Pancreas (tissue), 10 donors: Measurements from ENCODE around the gene PPP2R2B. TPM values are rescaled to one million over a fixed set of nuclear protein-coding genes. Genes with fewer than 3 reads are reported as not detected.

ENCODE experiments used
- ATAC-seq, 4 donors: fragments of 200-7000 bp; cut with Tn5 transposase; one replicate each; pipeline versions ENCODE4 v1.8.0 to v1.9.1; 2020; ENCODE audit warnings: mild to moderate bottlenecking in 4 of 4, moderate library complexity in 4 of 4
- DNase-seq, 6 donors: peaks; one replicate each; pipeline ENCODE4 v3.0.0-alpha.2; 2020
- FAIRE-seq: peaks from 2 replicates; lab custom pipeline; 2012; peaks lifted over from hg19 to GRCh38; lab: Jason Lieb, UNC
- H3K27ac ChIP-seq, 4 donors: fragments of 200-600 bp; sonication (generic); 1 replicate in 3 of 4; 2 replicates in 1 of 4; pipeline versions ENCODE4 v1.5.0 to v1.8.0; 2020
- H3K27me3 ChIP-seq, 4 donors: fragments of 200-600 bp; one replicate each; pipeline ENCODE4 v1.8.0; 2021
- H3K36me3 ChIP-seq, 3 donors: fragments of 200-600 bp; sonication (generic) in 1 of 3; one replicate each; pipeline versions ENCODE4 v1.5.0 to v1.8.0; 2020 to 2021
- H3K4me1 ChIP-seq, 3 donors: fragments of 200-600 bp; one replicate each; pipeline ENCODE4 v1.8.0; 2021
- H3K4me3 ChIP-seq, 4 donors: fragments of 200-600 bp; sonication (generic) in 2 of 4; one replicate each; pipeline versions ENCODE4 v1.5.0 to v1.8.0; 2020 to 2021
- H3K9me3 ChIP-seq, 4 donors: fragments of 200-600 bp; one replicate each; pipeline ENCODE4 v1.8.0; 2021
- CTCF ChIP-seq, 4 donors: fragments of 200-600 bp; sonication (generic) in 3 of 4; IDR thresholded peaks; one replicate each; pipeline versions ENCODE4 v1.5.0 to v1.8.0; 2021; ENCODE audit warnings: antibody characterized with exemption in 4 of 4
- WGBS, 2 donors: extraction: QIAGEN DNeasy Blood & Tissue Kit; methylation state at CpG; one replicate each; pipeline ENCODE4 v1.1.7; 2013; 5-methylcytosine and 5-hydroxymethylcytosine counted together
- intact Hi-C, 3 donors: fragments of 100-400 bp; cut with DNase I; formaldehyde crosslinking; loops; one replicate each; pipeline versions ENCODE4 v1.11.1 to v1.14.2; 2022
- polyA plus RNA-seq, 2 donors: library from polyadenylated mRNA; stranded (reverse); fragments of 200-250 nt; gene quantifications; one replicate each; pipeline ENCODE4 v1.2.3, GENCODE V29; 2013
- total RNA-seq, 6 donors: library from RNA; stranded (reverse); fragmentation: NEBNext Ultra II Directional in 4 of 6; extraction: Animal tissue kit (Norgen Biotek cat#: 25700) in 4 of 6; gene quantifications; one replicate each; pipeline versions ENCODE4 v1.2.1 to v1.2.4, GENCODE V29; 2021 to 2023
- donor health status: healthy with polysubstance abuse.
- donor health status: DM: no; HTN: no; CAD: no; lungs with moderate emphysema.
- donor health status: DM: no; HTN: no; CAD: no.
- donor health status: control.
- donor health status: control.
- donor health status: Bipolar disorder and iron deficiency.
- donor health status: DM: yes; HTN: yes; CAD: no.
- donor health status: DM: no; HTN: no; CAD: no.
- donor health status: DM: no; HTN: no; CAD: no.
- donor health status: DM: yes; HTN: yes; CAD: no.

PPP2R2B gene
- total and polyA plus RNA-seq, 8 donors: 0.51 to 3.5 (median 0.81) TPM

- Histone ChIP-seq H3K36me3 (no peaks in the 10 kb centered on the region), H3K4me3 (no peak overlapping the region), H3K4me1 (no peaks in the 10 kb centered on the region), H3K27me3 (peaks cover 0 to 4% (median 0%) of the 10 kb centered on the region in 4 donors), H3K27ac (no peak overlapping the region), H3K9me3 (no peaks in the 10 kb centered on the region)
- 92 to 94% methylated on average over 1 of the region's 1 CpG for WGBS, 2 donors
- TF ChIP-seq CTCF (IDR thresholded peaks at IDR 0.05): no peak
- ATAC-seq (no peak), DNase-seq (no peak), FAIRE-seq (no peak)
- intact Hi-C loops: no loop called here
These were observed 26.3 kb upstream of the PPP2R2B start for GRCh38 chr5:146904890-146905289.

- H3K4me3 ChIP-seq: no peak overlapping the region
- no peaks in the 10 kb centered on the region for H3K36me3 ChIP-seq
- no peak for TF ChIP-seq CTCF (IDR thresholded peaks at IDR 0.05)
- no peaks in the 10 kb centered on the region for H3K4me1 ChIP-seq
- intact Hi-C loops: no loop called here
- H3K27me3 ChIP-seq: peaks cover 0 to 4% (median 0%) of the 10 kb centered on the region in 4 donors
- DNase-seq (no peak), ATAC-seq (no peak), FAIRE-seq (no peak)
- no peak overlapping the region for H3K27ac ChIP-seq
- WGBS, 2 donors: 73 to 79% methylated on average over 1 of the region's 1 CpG
- H3K9me3 ChIP-seq: no peaks in the 10 kb centered on the region
These were observed 25.2 kb upstream of the PPP2R2B start for GRCh38 chr5:146903789-146904188.

GRCh38 chr5:146902471-146902870, 23.9 kb upstream of the PPP2R2B start:
- ATAC-seq (no peak), DNase-seq (no peak), FAIRE-seq (no peak)
- 72 to 84% methylated on average over 3 of the region's 3 CpGs for WGBS, 2 donors
- H3K27me3 ChIP-seq: peaks cover 0 to 4% (median 0%) of the 10 kb centered on the region in 4 donors
- no peak overlapping the region for H3K4me3 ChIP-seq
- H3K36me3 ChIP-seq: no peaks in the 10 kb centered on the region
- no peak for TF ChIP-seq CTCF (IDR thresholded peaks at IDR 0.05)
- intact Hi-C loops: no loop called here
- H3K9me3 ChIP-seq: no peaks in the 10 kb centered on the region
- H3K27ac ChIP-seq: no peak overlapping the region
- H3K4me1 ChIP-seq: no peaks in the 10 kb centered on the region

GRCh38 chr5:146897061-146897460, 18.5 kb upstream of the PPP2R2B start:
- no peaks in the 10 kb centered on the region for H3K36me3 ChIP-seq
- H3K27ac ChIP-seq: no peak overlapping the region
- WGBS, 2 donors: 61 to 72% methylated on average over 3 of the region's 3 CpGs
- intact Hi-C loops: no loop called here
- no peak for FAIRE-seq
- ATAC-seq: no peak
- H3K4me1 ChIP-seq: no peaks in the 10 kb centered on the region
- H3K27me3 ChIP-seq: no peaks in the 10 kb centered on the region
- H3K4me3 ChIP-seq: no peak overlapping the region
- DNase-seq: no peak
- no peak for TF ChIP-seq CTCF (IDR thresholded peaks at IDR 0.05)
- H3K9me3 ChIP-seq: no peaks in the 10 kb centered on the region

- ATAC-seq: no peak
- no peaks in the 10 kb centered on the region for H3K9me3 ChIP-seq
- FAIRE-seq: no peak
- WGBS, 2 donors: 72 to 81% methylated on average over 4 of the region's 4 CpGs
- H3K36me3 ChIP-seq: no peaks in the 10 kb centered on the region
- DNase-seq: no peak
- H3K27me3 ChIP-seq: no peaks in the 10 kb centered on the region
- H3K27ac ChIP-seq: no peak overlapping the region
- intact Hi-C loops: no loop called here
- no peak overlapping the region for H3K4me3 ChIP-seq
- no peaks in the 10 kb centered on the region for H3K4me1 ChIP-seq
- TF ChIP-seq CTCF (IDR thresholded peaks at IDR 0.05): no peak
These were observed 16.4 kb upstream of the PPP2R2B start for GRCh38 chr5:146894753-146895521.
